Testis (tissue), 3 donors: ENCODE data around the gene NECTIN2. TPM values are rescaled to one million over a fixed set of nuclear protein-coding genes. Genes with fewer than 3 reads are reported as not detected.

Experiments used
- DNase-seq: peaks from one replicate; pipeline ENCODE4 v3.0.0-alpha.2; 2019
- H3K27ac ChIP-seq, 2 donors: fragments of 200-600 bp; sonication (generic); one replicate each; pipeline ENCODE4 v1.5.1; 2019
- H3K27me3 ChIP-seq: fragments of 200-600 bp; sonication (generic); one replicate; pipeline ENCODE4 v1.5.1; 2019
- H3K36me3 ChIP-seq: fragments of 200-600 bp; sonication (generic); one replicate; pipeline ENCODE4 v1.5.1; 2017; ENCODE audit warnings: low read depth; ENCODE audit errors: missing control alignments
- H3K4me1 ChIP-seq: fragments of 200-600 bp; sonication (generic); one replicate; pipeline ENCODE4 v1.5.1; 2019
- H3K4me3 ChIP-seq, 2 donors: fragments of 200-600 bp; sonication (generic); one replicate each; pipeline ENCODE4 v1.5.1; 2017 to 2019
- H3K9me3 ChIP-seq: fragments of 200-600 bp; sonication (generic); one replicate; pipeline ENCODE4 v1.5.1; 2017
- CTCF ChIP-seq, 3 experiments: fragments of 450-650 bp in 2 of 3; fragments of 200-600 bp in 1 of 3; sonication (generic) in 1 of 3; IDR thresholded peaks; one replicate each; pipeline ENCODE4 v1.5.1; 2016 to 2019; ENCODE audit warnings: antibody characterized with exemption in 3 of 3, mild to moderate bottlenecking in 2 of 3, moderate library complexity in 1 of 3
- POLR2A ChIP-seq: fragments of 450-650 bp; IDR thresholded peaks from one replicate; pipeline ENCODE4 v1.6.1; 2017; ENCODE audit warnings: antibody characterized with exemption, mild to moderate bottlenecking, moderate library complexity
- WGBS, 2 donors: methylation state at CpG; one replicate each; pipeline ENCODE4 v1.1.5; 2018; 5-methylcytosine and 5-hydroxymethylcytosine counted together
- intact Hi-C: fragments of 100-400 bp; cut with DNase I; formaldehyde crosslinking; loops from one replicate; pipeline ENCODE4 v1.15.1; 2023; ENCODE audit warnings: low total_unique reads
- polyA plus RNA-seq: library from polyadenylated mRNA; stranded (reverse); fragments of 350-450 nt; fragmentation: Illumina TruSeq; extraction: RNeasy Lipid Tissue Mini Kit (QIAGEN cat#74804); gene quantifications from one replicate; pipeline ENCODE4 v1.2.3, GENCODE V29; 2014; ENCODE audit warnings: low read depth, low replicate concordance; ENCODE audit not compliant: insufficient read depth
- total RNA-seq, 2 donors: library from RNA; depleted of rRNA; stranded (reverse); fragments of >200 nt; gene quantifications; one replicate each; pipeline ENCODE4 v1.2.3, GENCODE V29; 2016

The NECTIN2 gene
- total and polyA plus RNA-seq, 3 donors from 2014 or later, result 158 to 278 (median 268) TPM

GRCh38 chr19:44848812-44849447 is 2.8 kb downstream of the NECTIN2 start:
- intact Hi-C loops, result loop anchor here (10.0 kb wide), 1 partner anchor 64 kb away; no protein-coding TSS in a partner anchor
- no peaks in the 10 kb centered on the region for H3K36me3 ChIP-seq
- H3K27ac ChIP-seq, result peak overlapping the region; percentile 98 to 99
- peak; percentile 78 for DNase-seq
- 12% methylated on average over 18 of the region's 18 CpGs for whole genome bisulfite sequencing, 2 donors
- peaks cover 36% of the 10 kb centered on the region for H3K4me1 ChIP-seq
- H3K4me3 ChIP-seq, result peak overlapping the region; percentile 94 to 95
- H3K27me3 ChIP-seq, result no peaks in the 10 kb centered on the region
- no peaks in the 10 kb centered on the region for H3K9me3 ChIP-seq
- TF ChIP-seq POLR2A, result no peak
- no peak for TF ChIP-seq CTCF (IDR thresholded peaks at IDR 0.05)

GRCh38 chr19:44850641-44851109 is 4.6 kb downstream of the NECTIN2 start:
- Histone ChIP-seq H3K27ac (peak overlapping the region in 1 of 2 donors; percentile 47), H3K9me3 (no peaks in the 10 kb centered on the region), H3K4me3 (no peak overlapping the region), H3K4me1 (peaks cover 36% of the 10 kb centered on the region), H3K36me3 (no peaks in the 10 kb centered on the region), H3K27me3 (no peaks in the 10 kb centered on the region)
- intact Hi-C loops, result no loop called here
- TF ChIP-seq CTCF (IDR thresholded peaks at IDR 0.05), result no peak
- no peak for TF ChIP-seq POLR2A
- 50 to 61% methylated on average over 3 to 8 of the region's 8 CpGs for WGBS, 2 donors
- DNase-seq, result peak; percentile 47

GRCh38 chr19:44851427-44851826 is 5.3 kb downstream of the NECTIN2 start:
- H3K27ac ChIP-seq, result peak overlapping the region in 1 of 2 donors; percentile 47
- intact Hi-C loops, result no loop called here

DNA sequence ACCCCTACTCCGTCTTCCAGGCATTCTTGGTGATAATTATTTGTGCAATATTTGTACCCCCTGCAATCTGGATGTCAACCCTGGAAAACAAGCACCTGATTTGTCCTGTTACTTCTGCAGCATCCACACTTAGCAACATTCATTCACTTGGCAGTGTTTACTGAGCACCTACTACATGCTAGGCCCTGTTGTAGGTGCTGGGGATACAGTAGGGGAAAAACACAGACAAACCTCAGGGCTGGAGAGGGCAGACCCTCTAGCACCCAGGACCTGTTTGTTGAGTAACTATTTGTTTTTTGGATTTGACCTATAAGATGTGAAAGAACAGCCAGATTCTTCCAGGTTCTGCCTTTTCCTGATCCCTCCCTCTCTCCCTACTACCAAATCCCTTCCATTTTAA is 9.5 kb downstream of the NECTIN2 start:
- Histone ChIP-seq H3K27ac (peak overlapping the region in 1 of 2 donors; percentile 17), H3K4me3 (no peak overlapping the region), H3K9me3 (no peaks in the 10 kb centered on the region), H3K27me3 (no peaks in the 10 kb centered on the region), H3K36me3 (no peaks in the 10 kb centered on the region), H3K4me1 (peaks cover 25% of the 10 kb centered on the region)
- WGBS, 2 donors, result 70 to 85% methylated on average over 1 of the region's 1 CpG
- DNase-seq, result no peak
- TF ChIP-seq CTCF (IDR thresholded peaks at IDR 0.05) (no peak), POLR2A (no peak)
- intact Hi-C loops, result no loop called here

More at GRCh38 chr19:44851427-44851826, 5.3 kb downstream of the NECTIN2 start:
- 60 to 83% methylated on average over 2 of the region's 2 CpGs for WGBS, 2 donors
- Histone ChIP-seq H3K4me1 (peaks cover 39% of the 10 kb centered on the region), H3K4me3 (no peak overlapping the region), H3K9me3 (no peaks in the 10 kb centered on the region), H3K27me3 (no peaks in the 10 kb centered on the region), H3K36me3 (no peaks in the 10 kb centered on the region)
- DNase-seq, result no peak
- TF ChIP-seq POLR2A, result no peak
- TF ChIP-seq CTCF (IDR thresholded peaks at IDR 0.05), result no peak
